ENCODE data around the gene SGMS1.

The SGMS1 gene

DNA sequence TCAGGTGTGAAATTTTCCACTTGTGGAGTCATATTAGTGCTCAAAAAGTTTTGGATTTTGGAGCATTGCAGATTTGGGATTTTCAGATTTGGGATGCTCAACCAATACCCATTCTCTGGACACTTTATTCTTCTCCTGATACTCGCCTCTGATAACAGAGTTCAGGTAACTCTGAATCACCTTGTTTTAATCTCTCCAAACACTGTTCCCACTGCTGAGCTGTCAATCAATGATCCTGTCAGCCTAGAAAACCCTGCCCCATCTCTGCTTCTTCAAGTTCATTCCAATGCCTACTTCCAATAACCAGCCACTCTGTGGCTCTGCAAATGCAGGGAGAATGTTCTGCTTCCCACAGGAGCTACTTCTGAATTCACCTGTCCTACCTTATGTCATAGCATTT lies 21.8 kb downstream of the SGMS1 start:
- peak overlapping the region; percentile 88 for H3K27ac ChIP-seq
- TF ChIP-seq, protein P1, sequence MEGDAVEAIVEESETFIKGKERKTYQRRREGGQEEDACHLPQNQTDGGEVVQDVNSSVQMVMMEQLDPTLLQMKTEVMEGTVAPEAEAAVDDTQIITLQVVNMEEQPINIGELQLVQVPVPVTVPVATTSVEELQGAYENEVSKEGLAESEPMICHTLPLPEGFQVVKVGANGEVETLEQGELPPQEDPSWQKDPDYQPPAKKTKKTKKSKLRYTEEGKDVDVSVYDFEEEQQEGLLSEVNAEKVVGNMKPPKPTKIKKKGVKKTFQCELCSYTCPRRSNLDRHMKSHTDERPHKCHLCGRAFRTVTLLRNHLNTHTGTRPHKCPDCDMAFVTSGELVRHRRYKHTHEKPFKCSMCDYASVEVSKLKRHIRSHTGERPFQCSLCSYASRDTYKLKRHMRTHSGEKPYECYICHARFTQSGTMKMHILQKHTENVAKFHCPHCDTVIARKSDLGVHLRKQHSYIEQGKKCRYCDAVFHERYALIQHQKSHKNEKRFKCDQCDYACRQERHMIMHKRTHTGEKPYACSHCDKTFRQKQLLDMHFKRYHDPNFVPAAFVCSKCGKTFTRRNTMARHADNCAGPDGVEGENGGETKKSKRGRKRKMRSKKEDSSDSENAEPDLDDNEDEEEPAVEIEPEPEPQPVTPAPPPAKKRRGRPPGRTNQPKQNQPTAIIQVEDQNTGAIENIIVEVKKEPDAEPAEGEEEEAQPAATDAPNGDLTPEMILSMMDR (conservative IDR thresholded peaks at IDR 0.05), result no peak

DNA sequence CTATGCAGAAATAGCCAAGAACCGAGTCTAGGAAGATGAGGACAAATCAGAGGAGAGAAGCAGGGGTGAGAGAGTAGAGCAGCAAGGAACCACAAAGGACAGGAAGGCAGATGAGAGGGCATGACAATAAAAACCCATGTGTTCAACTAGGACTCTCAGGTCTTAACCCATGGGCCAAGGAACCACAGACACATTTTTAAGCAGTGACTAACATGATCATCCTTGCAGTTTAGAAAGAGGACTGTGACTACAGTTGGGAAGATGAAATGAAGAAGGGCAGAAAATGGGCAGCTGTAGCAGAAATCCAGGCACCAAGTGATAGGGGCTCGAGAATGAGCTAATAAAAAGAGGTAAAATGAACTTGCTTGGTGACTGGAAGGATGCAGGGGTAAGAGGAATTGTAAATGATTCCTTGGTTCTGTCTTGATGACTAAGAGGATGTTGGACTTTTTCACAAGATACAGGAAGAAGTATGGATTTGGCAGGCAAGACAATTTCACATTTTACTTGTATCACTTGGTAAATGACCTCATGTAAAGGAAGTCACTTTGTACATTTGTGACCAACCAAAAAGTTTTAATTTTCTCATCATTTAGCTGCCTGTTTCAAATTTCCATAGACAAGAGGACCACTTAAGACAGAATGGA lies 22.8 kb downstream of the SGMS1 start:
- TF ChIP-seq, protein P1 (conservative IDR thresholded peaks at IDR 0.05), result no peak
- peak overlapping the region; percentile 88 for H3K27ac ChIP-seq

DNA sequence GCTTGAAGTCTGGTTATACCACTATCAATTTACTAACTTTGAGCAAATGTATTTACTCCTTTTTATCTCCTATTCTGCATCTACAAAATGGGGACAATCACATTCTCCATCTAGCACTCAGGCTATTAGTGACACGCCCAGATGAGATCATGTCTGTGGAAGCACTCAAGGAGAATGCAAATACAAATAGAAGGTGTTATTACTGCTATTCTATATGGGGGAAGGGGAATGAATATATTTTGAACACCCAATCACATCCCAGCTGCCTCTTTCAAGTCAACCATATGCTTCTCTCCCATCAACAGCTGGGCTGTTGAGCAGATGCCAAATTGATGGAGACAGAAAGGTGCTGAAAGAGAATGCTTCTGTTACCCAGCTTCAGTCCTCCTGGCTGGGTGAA lies 23.5 kb downstream of the SGMS1 start:
- H3K27ac ChIP-seq, result peak overlapping the region; percentile 88; the same call in 1 of the 2 replicates
- TF ChIP-seq, protein P1 (conservative IDR thresholded peaks at IDR 0.05), result no peak

DNA sequence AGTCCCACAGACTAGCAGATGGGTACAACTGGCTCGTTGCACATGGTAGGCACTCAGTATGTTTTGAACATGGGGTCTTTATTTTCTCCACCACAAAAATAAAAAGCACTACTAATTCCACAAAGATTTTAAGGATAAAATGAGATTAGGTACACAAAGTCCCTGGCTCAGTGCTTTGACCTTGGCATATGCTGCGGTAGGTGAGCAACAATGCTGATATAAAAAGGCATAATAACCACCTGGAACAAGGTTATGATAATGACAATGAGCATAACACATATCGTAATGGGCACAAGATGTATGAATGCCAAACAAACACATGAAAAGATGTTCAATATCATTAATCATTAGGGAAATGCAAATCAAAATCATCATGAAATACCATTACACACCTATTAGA lies 26.9 kb downstream of the SGMS1 start:
- TF ChIP-seq, protein P1 (conservative IDR thresholded peaks at IDR 0.05), result no peak

DNA sequence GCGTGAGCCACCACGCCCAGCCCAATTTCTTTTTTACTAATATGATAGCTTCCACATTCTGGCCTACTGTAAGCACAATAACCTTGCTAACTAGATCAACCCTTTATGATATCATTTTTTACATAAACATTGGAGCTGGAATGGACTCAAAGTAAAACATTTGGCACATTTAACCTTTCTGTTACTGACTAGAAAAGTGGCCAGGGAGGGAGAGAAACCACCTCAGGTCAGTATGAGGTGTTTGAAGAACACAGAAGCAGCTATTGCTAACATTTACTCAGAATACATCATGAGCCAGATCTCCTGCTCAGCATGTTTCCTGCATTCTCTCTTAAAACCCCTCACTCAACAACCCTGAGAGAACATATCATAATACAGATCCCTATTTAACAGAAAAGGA lies 27.3 kb downstream of the SGMS1 start:
- H3K27ac ChIP-seq, result peak overlapping the region; percentile 78
- TF ChIP-seq, protein P1 (conservative IDR thresholded peaks at IDR 0.05), result no peak

More for the DNA sequence above, 26.9 kb downstream of the SGMS1 start:
- H3K27ac ChIP-seq, result peak overlapping the region; percentile 78

DNA sequence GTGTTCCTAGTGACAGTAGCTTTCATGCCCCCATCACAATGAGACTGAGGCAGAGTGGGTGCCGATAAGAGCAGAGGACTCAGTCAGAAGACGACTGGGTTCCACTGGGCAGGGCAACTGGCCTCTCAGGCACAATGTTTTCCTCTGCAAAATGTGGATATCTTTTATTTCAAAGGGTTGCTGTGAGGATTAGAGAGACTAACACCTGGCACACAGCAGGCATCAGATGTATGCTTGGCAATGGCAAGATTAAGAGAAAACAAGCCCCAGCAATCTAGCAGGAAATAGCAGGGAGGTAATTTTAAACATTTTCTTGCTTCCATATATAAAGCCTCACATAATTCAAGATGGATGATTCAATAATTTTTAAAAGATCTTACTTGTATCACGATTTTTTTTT lies 28.0 kb downstream of the SGMS1 start:
- TF ChIP-seq, protein P1 (conservative IDR thresholded peaks at IDR 0.05), result no peak
- peak overlapping the region; percentile 78 for H3K27ac ChIP-seq

DNA sequence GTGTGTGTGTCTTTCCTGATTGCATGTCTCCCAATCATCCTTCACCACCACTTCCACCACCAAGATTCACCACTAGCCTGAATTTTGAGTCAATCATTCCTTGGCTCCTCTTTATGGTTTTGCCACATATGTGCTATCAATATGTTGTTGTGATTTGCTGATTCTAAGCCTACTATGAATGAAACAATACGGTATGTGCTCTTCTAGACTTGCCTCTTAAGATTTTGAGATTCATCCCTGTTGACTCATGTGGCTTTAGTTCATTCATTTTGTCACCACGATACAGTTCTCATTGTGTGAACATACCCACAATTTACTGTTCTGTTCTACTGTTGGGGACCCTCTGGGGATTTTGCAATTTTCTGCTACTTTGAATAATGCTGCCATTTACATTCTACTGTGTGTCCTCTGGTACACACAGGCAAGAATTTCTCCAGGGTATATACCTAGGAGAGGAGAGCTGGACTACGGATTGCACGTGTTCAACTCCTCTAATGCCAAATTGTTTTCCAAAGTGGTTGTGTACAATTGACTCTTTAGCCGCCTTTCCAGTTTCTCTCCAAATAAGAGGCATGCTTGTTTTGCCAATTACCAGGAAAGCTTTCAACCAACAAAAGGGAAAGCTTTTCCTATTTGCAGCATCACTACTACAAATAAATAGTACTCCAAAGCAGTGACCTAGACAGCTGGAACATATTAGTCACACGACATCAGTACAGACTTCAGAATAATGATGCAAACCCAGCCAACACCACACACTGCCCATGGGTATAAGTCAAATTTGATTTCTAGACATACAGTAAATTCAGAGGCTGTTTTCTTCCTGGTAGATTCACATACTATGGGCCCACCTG lies 30.0 kb downstream of the SGMS1 start:
- TF ChIP-seq, protein P1 (conservative IDR thresholded peaks at IDR 0.05), result no peak
- H3K27ac ChIP-seq, result no peak overlapping the region
